ENCODE data around the gene PLXNA2.

The PLXNA2 gene

GRCh38 chr1:208059409-208060001 lies 184.7 kb downstream of the PLXNA2 start:
- Histone ChIP-seq H3K9me3 (ENCODE audit: control insufficient read depth, low read length) (no peaks in the 10 kb centered on the region), H3K4me3 (ENCODE audit: extremely low read depth, insufficient read depth, low read length, poor library complexity, severe bottlenecking) (no peak overlapping the region), H3K4me1 (ENCODE audit: control insufficient read depth, insufficient read depth, low read length, poor library complexity, severe bottlenecking) (peaks cover 14% of the 10 kb centered on the region), H3K27ac (ENCODE audit: low read depth, low read length, severe bottlenecking) (no peak overlapping the region), H3K36me3 (ENCODE audit: control insufficient read depth, insufficient read depth, low read length) (peaks cover 69% of the 10 kb centered on the region)
- WGBS, 2 experiments (ENCODE audit: insufficient coverage in 2 of 2) = 91% methylated on average over 4 to 5 of the region's 6 CpGs

GRCh38 chr1:208058756-208059155 lies 185.4 kb downstream of the PLXNA2 start:
- Histone ChIP-seq H3K36me3 (ENCODE audit: control insufficient read depth, insufficient read depth, low read length) (peaks cover 71% of the 10 kb centered on the region), H3K4me1 (ENCODE audit: control insufficient read depth, insufficient read depth, low read length, poor library complexity, severe bottlenecking) (peaks cover 14% of the 10 kb centered on the region), H3K9me3 (ENCODE audit: control insufficient read depth, low read length) (no peaks in the 10 kb centered on the region), H3K27ac (ENCODE audit: low read depth, low read length, severe bottlenecking) (no peak overlapping the region), H3K4me3 (ENCODE audit: extremely low read depth, insufficient read depth, low read length, poor library complexity, severe bottlenecking) (no peak overlapping the region)
- 86 to 87% methylated on average over 1 to 2 of the region's 4 CpGs for WGBS, 2 experiments (ENCODE audit: insufficient coverage in 2 of 2)

- WGBS, 2 experiments (ENCODE audit: insufficient coverage in 2 of 2) = 90 to 92% methylated on average over 11 to 12 of the region's 12 CpGs
- H3K4me3 ChIP-seq (ENCODE audit: extremely low read depth, insufficient read depth, low read length, poor library complexity, severe bottlenecking) = no peak overlapping the region
- no peaks in the 10 kb centered on the region for H3K9me3 ChIP-seq (ENCODE audit: control insufficient read depth, low read length)
- H3K4me1 ChIP-seq (ENCODE audit: control insufficient read depth, insufficient read depth, low read length, poor library complexity, severe bottlenecking) = peaks cover 14% of the 10 kb centered on the region
- peaks cover 74% of the 10 kb centered on the region for H3K36me3 ChIP-seq (ENCODE audit: control insufficient read depth, insufficient read depth, low read length)
- H3K27ac ChIP-seq (ENCODE audit: low read depth, low read length, severe bottlenecking) = no peak overlapping the region
These were observed 185.9 kb downstream of the PLXNA2 start for GRCh38 chr1:208058267-208058666.

- Histone ChIP-seq H3K4me1 (ENCODE audit: control insufficient read depth, insufficient read depth, low read length, poor library complexity, severe bottlenecking) (peaks cover 14% of the 10 kb centered on the region), H3K9me3 (ENCODE audit: control insufficient read depth, low read length) (no peaks in the 10 kb centered on the region), H3K27ac (ENCODE audit: low read depth, low read length, severe bottlenecking) (no peak overlapping the region), H3K4me3 (ENCODE audit: extremely low read depth, insufficient read depth, low read length, poor library complexity, severe bottlenecking) (no peak overlapping the region), H3K36me3 (ENCODE audit: control insufficient read depth, insufficient read depth, low read length) (peaks cover 76% of the 10 kb centered on the region)
- 100% methylated on average over 1 of the region's 2 CpGs; no CpG with 5 or more reads in 1 of the 2 experiments for WGBS, 2 experiments (ENCODE audit: insufficient coverage in 2 of 2)
These were observed 187.1 kb downstream of the PLXNA2 start for GRCh38 chr1:208057056-208057455.

GRCh38 chr1:208055535-208055934 lies 188.6 kb downstream of the PLXNA2 start:
- peaks cover 6% of the 10 kb centered on the region for H3K4me1 ChIP-seq (ENCODE audit: control insufficient read depth, insufficient read depth, low read length, poor library complexity, severe bottlenecking)
- 88 to 100% methylated on average over 4 to 7 of the region's 11 CpGs for WGBS, 2 experiments (ENCODE audit: insufficient coverage in 2 of 2)
- H3K36me3 ChIP-seq (ENCODE audit: control insufficient read depth, insufficient read depth, low read length) = peaks cover 79% of the 10 kb centered on the region
- no peak overlapping the region for H3K27ac ChIP-seq (ENCODE audit: low read depth, low read length, severe bottlenecking)
- no peak overlapping the region for H3K4me3 ChIP-seq (ENCODE audit: extremely low read depth, insufficient read depth, low read length, poor library complexity, severe bottlenecking)
- no peaks in the 10 kb centered on the region for H3K9me3 ChIP-seq (ENCODE audit: control insufficient read depth, low read length)

- Histone ChIP-seq H3K27ac (ENCODE audit: low read depth, low read length, severe bottlenecking) (no peak overlapping the region), H3K4me1 (ENCODE audit: control insufficient read depth, insufficient read depth, low read length, poor library complexity, severe bottlenecking) (peaks cover 4% of the 10 kb centered on the region), H3K4me3 (ENCODE audit: extremely low read depth, insufficient read depth, low read length, poor library complexity, severe bottlenecking) (no peak overlapping the region), H3K9me3 (ENCODE audit: control insufficient read depth, low read length) (no peaks in the 10 kb centered on the region), H3K36me3 (ENCODE audit: control insufficient read depth, insufficient read depth, low read length) (peaks cover 83% of the 10 kb centered on the region)
- whole genome bisulfite sequencing, 2 experiments (ENCODE audit: insufficient coverage in 2 of 2) = 73 to 80% methylated on average over 10 of the region's 13 CpGs
These were observed 189.2 kb downstream of the PLXNA2 start for GRCh38 chr1:208054911-208055379.

GRCh38 chr1:208054485-208054884 lies 189.7 kb downstream of the PLXNA2 start:
- no peak overlapping the region for H3K27ac ChIP-seq (ENCODE audit: low read depth, low read length, severe bottlenecking)
- no peak overlapping the region for H3K4me3 ChIP-seq (ENCODE audit: extremely low read depth, insufficient read depth, low read length, poor library complexity, severe bottlenecking)
- 92 to 95% methylated on average over 6 of the region's 6 CpGs for WGBS, 2 experiments (ENCODE audit: insufficient coverage in 2 of 2)
- H3K36me3 ChIP-seq (ENCODE audit: control insufficient read depth, insufficient read depth, low read length) = peaks cover 84% of the 10 kb centered on the region
- H3K9me3 ChIP-seq (ENCODE audit: control insufficient read depth, low read length) = no peaks in the 10 kb centered on the region
- H3K4me1 ChIP-seq (ENCODE audit: control insufficient read depth, insufficient read depth, low read length, poor library complexity, severe bottlenecking) = no peaks in the 10 kb centered on the region

- H3K36me3 ChIP-seq (ENCODE audit: control insufficient read depth, insufficient read depth, low read length) = peaks cover 84% of the 10 kb centered on the region
- no peaks in the 10 kb centered on the region for H3K4me1 ChIP-seq (ENCODE audit: control insufficient read depth, insufficient read depth, low read length, poor library complexity, severe bottlenecking)
- H3K27ac ChIP-seq (ENCODE audit: low read depth, low read length, severe bottlenecking) = no peak overlapping the region
- no peak overlapping the region for H3K4me3 ChIP-seq (ENCODE audit: extremely low read depth, insufficient read depth, low read length, poor library complexity, severe bottlenecking)
- H3K9me3 ChIP-seq (ENCODE audit: control insufficient read depth, low read length) = no peaks in the 10 kb centered on the region
- 97 to 100% methylated on average over 6 of the region's 7 CpGs for WGBS, 2 experiments (ENCODE audit: insufficient coverage in 2 of 2)
These were observed 190.5 kb downstream of the PLXNA2 start for GRCh38 chr1:208053661-208054060.

GRCh38 chr1:208052926-208053407 lies 191.2 kb downstream of the PLXNA2 start:
- H3K27ac ChIP-seq (ENCODE audit: low read depth, low read length, severe bottlenecking) = no peak overlapping the region
- no peaks in the 10 kb centered on the region for H3K9me3 ChIP-seq (ENCODE audit: control insufficient read depth, low read length)
- no peak overlapping the region for H3K4me3 ChIP-seq (ENCODE audit: extremely low read depth, insufficient read depth, low read length, poor library complexity, severe bottlenecking)
- H3K36me3 ChIP-seq (ENCODE audit: control insufficient read depth, insufficient read depth, low read length) = peaks cover 87% of the 10 kb centered on the region
- H3K4me1 ChIP-seq (ENCODE audit: control insufficient read depth, insufficient read depth, low read length, poor library complexity, severe bottlenecking) = no peaks in the 10 kb centered on the region
- WGBS, 2 experiments (ENCODE audit: insufficient coverage in 2 of 2) = 88 to 100% methylated on average over 2 of the region's 3 CpGs

- Histone ChIP-seq H3K4me3 (ENCODE audit: extremely low read depth, insufficient read depth, low read length, poor library complexity, severe bottlenecking) (no peak overlapping the region), H3K27ac (ENCODE audit: low read depth, low read length, severe bottlenecking) (no peak overlapping the region), H3K9me3 (ENCODE audit: control insufficient read depth, low read length) (no peaks in the 10 kb centered on the region), H3K36me3 (ENCODE audit: control insufficient read depth, insufficient read depth, low read length) (peaks cover 89% of the 10 kb centered on the region), H3K4me1 (ENCODE audit: control insufficient read depth, insufficient read depth, low read length, poor library complexity, severe bottlenecking) (no peaks in the 10 kb centered on the region)
- WGBS, 2 experiments (ENCODE audit: insufficient coverage in 2 of 2) = 92 to 98% methylated on average over 7 to 8 of the region's 8 CpGs
These were observed 192.0 kb downstream of the PLXNA2 start for GRCh38 chr1:208052135-208052534.

GRCh38 chr1:208051651-208052050 lies 192.5 kb downstream of the PLXNA2 start:
- Histone ChIP-seq H3K27ac (ENCODE audit: low read depth, low read length, severe bottlenecking) (no peak overlapping the region), H3K36me3 (ENCODE audit: control insufficient read depth, insufficient read depth, low read length) (peaks cover 86% of the 10 kb centered on the region), H3K9me3 (ENCODE audit: control insufficient read depth, low read length) (no peaks in the 10 kb centered on the region), H3K4me3 (ENCODE audit: extremely low read depth, insufficient read depth, low read length, poor library complexity, severe bottlenecking) (no peak overlapping the region), H3K4me1 (ENCODE audit: control insufficient read depth, insufficient read depth, low read length, poor library complexity, severe bottlenecking) (no peaks in the 10 kb centered on the region)
- WGBS, 2 experiments (ENCODE audit: insufficient coverage in 2 of 2) = 100% methylated on average over 1 to 2 of the region's 3 CpGs
